Caco-2 (cell line): ENCODE measurements around the gene SMARCD2. TPM values are rescaled to one million over a fixed set of nuclear protein-coding genes. Genes with fewer than 3 reads are reported as not detected.
A peak's percentile ranks its signal among the peaks of the same experiment; 100 is the strongest.

Source experiments
- BruUV-seq: library from RNA; stranded (reverse); fragments of 400-500 nt; replicated peaks from 2 replicates; lab custom pipeline; 2021; lab: Mats Ljungman, UMichigan
- CTCF ChIA-PET: fragments of 300-600 bp; sonication (Branson Sonifier 250); formaldehyde crosslinking; loops from one replicate; lab custom pipeline; 2022; ENCODE audit warnings: antibody characterized with exemption; lab: Charles Lee
- POLR2A ChIA-PET: fragments of 300-600 bp; sonication (Branson Sonifier 250); formaldehyde crosslinking; loops from one replicate; lab custom pipeline; 2022; ENCODE audit warnings: antibody characterized with exemption; lab: Charles Lee
- DNase-seq, 2 experiments: peaks; one replicate each; pipeline versions ENCODE4 v3.0.0 to v3.0.0-alpha.2; 2020 to 2022
- H3K27me3 ChIP-seq: replicated peaks from 2 replicates; pipeline ENCODE4 v1.6.0; 2011; ENCODE audit warnings: low read length; ENCODE audit not compliant: control insufficient read depth, insufficient read depth
- H3K36me3 ChIP-seq: 2 replicates; pipeline ENCODE4 v1.5.1; 2011; ENCODE audit warnings: low read length; ENCODE audit not compliant: control insufficient read depth, insufficient read depth
- H3K4me1 ChIP-seq: fragments of 250-450 bp; sonication (Bioruptor Pico); 2 replicates; pipeline ENCODE4 v1.5.1; 2020; ENCODE audit warnings: mild to moderate bottlenecking
- H3K4me3 ChIP-seq: 2 replicates; pipeline ENCODE4 v1.5.1; 2011; ENCODE audit warnings: low read depth, mild to moderate bottlenecking, control low read depth, low read length
- H3K9me3 ChIP-seq: fragments of 250-450 bp; sonication (Bioruptor Pico); 2 replicates; pipeline ENCODE4 v1.5.1; 2020; ENCODE audit warnings: mild to moderate bottlenecking, moderate library complexity
- H3K27ac Mint-ChIP-seq: one replicate; pipeline ENCODE4 v1.8.0; 2022; ENCODE audit warnings: mixed read lengths; ENCODE audit not compliant: unreplicated experiment
- H3K27me3 Mint-ChIP-seq: one replicate; pipeline ENCODE4 v1.8.0; 2022; ENCODE audit warnings: mixed read lengths; ENCODE audit not compliant: insufficient read depth, unreplicated experiment
- H3K36me3 Mint-ChIP-seq: one replicate; pipeline ENCODE4 v1.8.0; 2022; ENCODE audit warnings: mild to moderate bottlenecking, mixed read lengths; ENCODE audit not compliant: insufficient read depth, unreplicated experiment
- H3K4me1 Mint-ChIP-seq: one replicate; pipeline ENCODE4 v1.8.0; 2022; ENCODE audit warnings: low read depth, mixed read lengths; ENCODE audit not compliant: unreplicated experiment
- H3K4me3 Mint-ChIP-seq: one replicate; pipeline ENCODE4 v1.8.0; 2022; ENCODE audit warnings: mild to moderate bottlenecking, moderate library complexity, mixed read lengths; ENCODE audit not compliant: unreplicated experiment
- H3K9me3 Mint-ChIP-seq: one replicate; pipeline ENCODE4 v1.8.0; 2022; ENCODE audit warnings: mixed read lengths; ENCODE audit not compliant: unreplicated experiment
- intact Hi-C: fragments of 100-400 bp; cut with micrococcal nuclease; formaldehyde crosslinking; loops from one replicate; pipeline ENCODE4 v1.10.0; 2022; ENCODE audit not compliant: unreplicated experiment
- total RNA-seq: library from RNA; stranded (reverse); gene quantifications from 2 replicates; pipeline ENCODE4 v1.2.3, GENCODE V29; 2022
- TF ChIP-seq, protein P1 (sequence below), 2 experiments: fragments of 200-600 bp in 1 of 2; IDR thresholded peaks; 1 replicate in 1 of 2; 2 replicates in 1 of 2; pipeline versions ENCODE4 v1.5.1 to v1.8.0; 2011 to 2022; ENCODE audit warnings: antibody characterized with exemption in 1 of 2, control low read depth in 1 of 2, inconsistent platforms in 1 of 2, low read depth in 1 of 2, low read length in 1 of 2, mild to moderate bottlenecking in 1 of 2, moderate library complexity in 1 of 2; ENCODE audit not compliant: insufficient read depth in 1 of 2, severe bottlenecking in 1 of 2, unreplicated experiment in 1 of 2

The SMARCD2 gene
- total RNA-seq, 1 experiment from 2014 or later = 134 TPM

DNA sequence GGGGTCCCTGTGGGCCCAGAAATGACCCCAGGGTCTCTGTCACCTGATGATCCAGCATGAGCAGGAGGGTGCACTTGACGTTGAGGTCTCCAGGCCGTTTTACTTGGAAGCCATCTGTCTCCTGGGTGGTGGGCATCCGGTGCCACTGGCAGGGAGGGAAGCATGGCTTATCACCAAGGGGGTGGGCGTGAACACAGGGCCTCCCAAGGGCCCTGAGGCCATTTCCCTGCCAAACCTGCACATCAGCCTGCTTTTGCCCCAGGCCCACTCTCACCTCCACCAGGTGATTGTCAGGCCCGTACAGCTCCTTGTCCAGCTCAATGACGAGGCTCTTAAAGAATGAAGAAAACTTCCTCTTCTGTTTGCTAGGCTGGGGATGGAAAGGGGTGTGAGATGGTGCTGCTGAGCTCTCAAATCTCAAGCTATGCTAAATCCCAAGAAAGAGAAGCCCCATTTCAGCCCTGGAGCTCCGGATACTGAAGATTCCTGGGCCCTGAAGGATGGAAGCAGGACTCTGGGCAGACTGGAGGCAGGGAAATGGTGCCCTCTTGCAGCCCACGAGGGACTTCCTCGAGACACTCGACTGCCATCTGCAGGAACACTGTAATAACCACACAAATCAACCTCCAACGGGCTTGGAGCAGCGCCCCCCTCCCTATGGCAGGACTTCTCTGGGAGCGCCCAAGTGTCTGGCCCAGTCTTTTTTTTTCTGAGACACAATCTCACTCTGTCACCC, 7.9 kb downstream of the SMARCD2 start:
- intact Hi-C loops = no loop called here
- POLR2A ChIA-PET = interaction anchor here (0.6 kb wide), 1 partner anchor 10 kb away, joined by 3 read pairs; no protein-coding TSS in a partner anchor
- Histone ChIP-seq H3K36me3 (peaks cover 14% of the 10 kb centered on the region), H3K4me3 (no peak overlapping the region), H3K27me3 (no peaks in the 10 kb centered on the region), H3K9me3 (no peaks in the 10 kb centered on the region), H3K4me1 (no peaks in the 10 kb centered on the region; the same call in 1 of the 2 replicates)
- peak; percentile 73 to 76 for DNase-seq
- TF ChIP-seq, protein P1, sequence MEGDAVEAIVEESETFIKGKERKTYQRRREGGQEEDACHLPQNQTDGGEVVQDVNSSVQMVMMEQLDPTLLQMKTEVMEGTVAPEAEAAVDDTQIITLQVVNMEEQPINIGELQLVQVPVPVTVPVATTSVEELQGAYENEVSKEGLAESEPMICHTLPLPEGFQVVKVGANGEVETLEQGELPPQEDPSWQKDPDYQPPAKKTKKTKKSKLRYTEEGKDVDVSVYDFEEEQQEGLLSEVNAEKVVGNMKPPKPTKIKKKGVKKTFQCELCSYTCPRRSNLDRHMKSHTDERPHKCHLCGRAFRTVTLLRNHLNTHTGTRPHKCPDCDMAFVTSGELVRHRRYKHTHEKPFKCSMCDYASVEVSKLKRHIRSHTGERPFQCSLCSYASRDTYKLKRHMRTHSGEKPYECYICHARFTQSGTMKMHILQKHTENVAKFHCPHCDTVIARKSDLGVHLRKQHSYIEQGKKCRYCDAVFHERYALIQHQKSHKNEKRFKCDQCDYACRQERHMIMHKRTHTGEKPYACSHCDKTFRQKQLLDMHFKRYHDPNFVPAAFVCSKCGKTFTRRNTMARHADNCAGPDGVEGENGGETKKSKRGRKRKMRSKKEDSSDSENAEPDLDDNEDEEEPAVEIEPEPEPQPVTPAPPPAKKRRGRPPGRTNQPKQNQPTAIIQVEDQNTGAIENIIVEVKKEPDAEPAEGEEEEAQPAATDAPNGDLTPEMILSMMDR (IDR thresholded peaks at IDR 0.05; ENCODE audit: insufficient read depth in 1 of 2, low read depth in 1 of 2, low read length in 1 of 2, severe bottlenecking in 1 of 2, unreplicated experiment in 1 of 2) = peak; percentile 56 to 66
- no TSS peak for BruUV-seq
- H3K36me3 Mint-ChIP-seq = peaks cover 86% of the 10 kb centered on the region
- peaks cover 15% of the 10 kb centered on the region for H3K4me1 Mint-ChIP-seq
- no peak overlapping the region for H3K27ac Mint-ChIP-seq
- H3K4me3 Mint-ChIP-seq = no peak overlapping the region
- H3K27me3 Mint-ChIP-seq = no peaks in the 10 kb centered on the region
- CTCF ChIA-PET = interaction anchor here (0.8 kb wide), 1 partner anchor 8 kb away, joined by 3 read pairs; the partner anchor contains the start of gene SMARCD2
- no peaks in the 10 kb centered on the region for H3K9me3 Mint-ChIP-seq

DNA sequence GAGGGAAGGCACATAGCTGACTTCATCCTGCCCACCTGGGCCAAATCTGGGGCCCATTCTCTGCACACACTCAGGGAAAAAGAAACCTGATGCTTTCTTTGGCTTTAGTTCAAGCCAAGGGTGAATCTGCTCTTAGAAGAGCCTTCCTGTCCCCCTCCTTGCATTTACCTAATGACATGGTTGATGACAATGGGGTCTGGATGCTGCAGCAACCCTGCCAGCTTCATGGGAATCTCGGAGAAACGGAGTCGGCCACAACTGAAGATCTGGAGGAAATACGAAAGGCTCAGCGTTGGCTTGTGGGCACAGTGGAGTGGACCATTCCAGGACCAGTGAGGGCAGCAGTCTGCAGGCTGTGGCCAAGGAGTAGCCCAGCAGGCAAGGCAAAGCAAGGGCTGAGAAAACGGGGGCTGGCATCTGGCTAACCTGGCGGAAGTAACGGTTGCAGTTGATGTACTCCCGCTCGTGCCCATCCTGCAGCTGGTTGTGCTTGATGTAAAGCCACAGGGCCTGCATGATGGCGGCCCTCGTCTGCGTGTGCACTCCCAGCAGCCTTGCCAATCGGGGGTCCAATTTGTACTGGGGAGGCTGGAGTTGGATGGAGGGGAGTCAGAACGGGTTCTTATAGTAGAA, 8.6 kb downstream of the SMARCD2 start:
- Histone ChIP-seq H3K36me3 (peaks cover 16% of the 10 kb centered on the region), H3K9me3 (no peaks in the 10 kb centered on the region), H3K4me3 (no peak overlapping the region), H3K4me1 (peaks cover under 1% of the 10 kb centered on the region; the same call in 1 of the 2 replicates), H3K27me3 (no peaks in the 10 kb centered on the region)
- POLR2A ChIA-PET = interaction anchor here (0.5 kb wide), 1 partner anchor 60 kb away, joined by 6 read pairs; the partner anchor contains the start of gene DDX42
- BruUV-seq = no TSS peak
- DNase-seq = no peak
- H3K27ac Mint-ChIP-seq = no peak overlapping the region
- H3K36me3 Mint-ChIP-seq = peaks cover 91% of the 10 kb centered on the region
- H3K27me3 Mint-ChIP-seq = no peaks in the 10 kb centered on the region
- CTCF ChIA-PET = interaction anchor here (0.8 kb wide), 1 partner anchor 9 kb away, joined by 3 read pairs; the partner anchor contains the start of gene SMARCD2
- H3K4me3 Mint-ChIP-seq = no peak overlapping the region
- H3K4me1 Mint-ChIP-seq = peaks cover 14% of the 10 kb centered on the region
- TF ChIP-seq, protein P1 (IDR thresholded peaks at IDR 0.05; ENCODE audit: insufficient read depth in 1 of 2, low read depth in 1 of 2, low read length in 1 of 2, severe bottlenecking in 1 of 2, unreplicated experiment in 1 of 2) = no peak
- intact Hi-C loops = no loop called here
- H3K9me3 Mint-ChIP-seq = no peaks in the 10 kb centered on the region

DNA sequence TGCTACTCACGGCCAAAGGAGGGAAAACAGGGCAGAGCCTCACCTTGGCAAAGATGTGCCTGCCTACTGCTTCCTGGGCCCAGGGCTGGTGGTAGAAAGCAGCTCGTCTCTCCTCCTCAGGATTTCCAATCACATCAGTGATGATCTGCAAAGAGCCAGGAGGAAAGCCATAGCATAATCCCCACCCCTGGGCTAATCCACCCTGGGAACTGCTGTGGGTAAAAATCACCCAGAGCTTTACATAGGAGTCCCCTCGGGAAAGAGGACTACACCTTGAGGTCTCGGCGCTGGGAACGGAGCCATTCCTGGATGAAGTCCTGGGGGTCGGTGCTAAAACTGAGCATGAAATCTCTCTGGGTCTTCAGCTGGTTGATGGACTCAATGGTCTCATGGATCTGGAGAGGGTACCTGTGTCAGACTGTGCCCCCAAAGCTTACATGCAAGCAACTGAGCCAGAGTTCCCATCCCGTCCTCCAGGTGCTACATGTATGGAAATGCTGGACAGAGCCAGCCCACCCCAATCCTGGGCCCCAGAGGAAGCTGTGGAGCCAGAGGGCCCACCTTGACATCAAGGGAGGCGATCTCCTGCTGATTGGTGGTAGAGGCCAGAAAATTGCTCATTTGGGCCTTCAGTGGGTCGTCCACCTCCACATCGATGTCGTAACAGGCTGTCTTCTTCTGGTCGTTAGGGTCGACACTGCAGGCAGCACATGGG, 9.3 kb downstream of the SMARCD2 start:
- Histone ChIP-seq H3K27me3 (no peaks in the 10 kb centered on the region), H3K4me3 (no peak overlapping the region), H3K4me1 (0 out of 2 replicates have a peak, but pooled peaks cover 7% of the 10 kb centered on the region), H3K9me3 (no peaks in the 10 kb centered on the region), H3K36me3 (peaks cover 13% of the 10 kb centered on the region)
- no TSS peak for BruUV-seq
- H3K27ac Mint-ChIP-seq = no peak overlapping the region
- no peak for DNase-seq
- peaks cover 13% of the 10 kb centered on the region for H3K4me1 Mint-ChIP-seq
- ChIA-PET CTCF (no interaction called here), POLR2A (interaction anchor here (0.5 kb wide), 1 partner anchor 59 kb away, joined by 6 read pairs; the partner anchor contains the start of gene DDX42)
- peaks cover 90% of the 10 kb centered on the region for H3K36me3 Mint-ChIP-seq
- intact Hi-C loops = no loop called here
- H3K4me3 Mint-ChIP-seq = no peak overlapping the region
- no peaks in the 10 kb centered on the region for H3K27me3 Mint-ChIP-seq
- no peaks in the 10 kb centered on the region for H3K9me3 Mint-ChIP-seq
- TF ChIP-seq, protein P1 (IDR thresholded peaks at IDR 0.05; ENCODE audit: insufficient read depth in 1 of 2, low read depth in 1 of 2, low read length in 1 of 2, severe bottlenecking in 1 of 2, unreplicated experiment in 1 of 2) = no peak
